GM12801 (cell line): ENCODE data around the gene GABBR2.

ENCODE experiments used
- TF ChIP-seq, protein P1 (sequence below): IDR thresholded peaks from one replicate; pipeline ENCODE4 v1.5.1; 2011; ENCODE audit warnings: control low read depth; ENCODE audit not compliant: insufficient read length; ENCODE audit errors: extremely low read depth

GABBR2 gene

DNA sequence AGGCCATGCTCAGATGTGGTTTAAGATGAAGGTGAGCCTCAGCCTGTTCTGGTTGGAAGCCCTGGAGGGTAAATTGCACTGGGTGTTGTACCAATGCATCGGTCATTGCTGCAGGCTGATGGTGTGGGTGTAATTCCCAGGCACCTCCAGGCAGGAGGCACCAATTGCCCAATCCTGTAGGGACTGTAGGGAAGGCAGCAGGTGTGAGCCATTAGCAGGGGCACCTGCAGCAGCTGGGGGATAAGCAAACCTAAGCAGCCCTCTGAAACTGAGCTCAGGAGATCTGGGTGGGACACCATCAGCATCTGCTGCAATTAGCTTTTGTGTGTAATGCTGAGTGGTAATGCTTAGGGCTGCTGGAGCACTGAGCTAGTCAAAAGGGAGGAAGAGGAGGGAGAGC is 263.2 kb downstream of the GABBR2 start:
- TF ChIP-seq, protein P1, sequence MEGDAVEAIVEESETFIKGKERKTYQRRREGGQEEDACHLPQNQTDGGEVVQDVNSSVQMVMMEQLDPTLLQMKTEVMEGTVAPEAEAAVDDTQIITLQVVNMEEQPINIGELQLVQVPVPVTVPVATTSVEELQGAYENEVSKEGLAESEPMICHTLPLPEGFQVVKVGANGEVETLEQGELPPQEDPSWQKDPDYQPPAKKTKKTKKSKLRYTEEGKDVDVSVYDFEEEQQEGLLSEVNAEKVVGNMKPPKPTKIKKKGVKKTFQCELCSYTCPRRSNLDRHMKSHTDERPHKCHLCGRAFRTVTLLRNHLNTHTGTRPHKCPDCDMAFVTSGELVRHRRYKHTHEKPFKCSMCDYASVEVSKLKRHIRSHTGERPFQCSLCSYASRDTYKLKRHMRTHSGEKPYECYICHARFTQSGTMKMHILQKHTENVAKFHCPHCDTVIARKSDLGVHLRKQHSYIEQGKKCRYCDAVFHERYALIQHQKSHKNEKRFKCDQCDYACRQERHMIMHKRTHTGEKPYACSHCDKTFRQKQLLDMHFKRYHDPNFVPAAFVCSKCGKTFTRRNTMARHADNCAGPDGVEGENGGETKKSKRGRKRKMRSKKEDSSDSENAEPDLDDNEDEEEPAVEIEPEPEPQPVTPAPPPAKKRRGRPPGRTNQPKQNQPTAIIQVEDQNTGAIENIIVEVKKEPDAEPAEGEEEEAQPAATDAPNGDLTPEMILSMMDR = no peak

DNA sequence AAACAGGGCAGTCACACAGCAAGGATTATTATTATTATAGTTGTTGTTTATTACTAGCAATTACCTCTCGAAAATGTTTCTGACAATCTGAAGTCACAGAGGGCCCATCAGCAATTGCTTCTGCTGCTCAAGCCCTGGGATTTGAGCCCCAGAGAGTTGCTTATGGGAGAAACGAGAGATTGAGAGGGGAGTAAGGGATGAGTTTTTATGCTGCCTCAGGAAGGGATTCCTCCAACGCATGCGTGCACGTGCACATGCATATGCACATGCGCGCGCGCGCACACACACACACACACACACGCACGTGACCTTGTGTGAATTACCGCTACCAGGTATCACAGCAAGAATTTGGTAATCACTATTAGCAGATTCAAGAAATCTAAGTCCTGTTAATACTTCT is 264.1 kb downstream of the GABBR2 start:
- TF ChIP-seq, protein P1 = no peak

DNA sequence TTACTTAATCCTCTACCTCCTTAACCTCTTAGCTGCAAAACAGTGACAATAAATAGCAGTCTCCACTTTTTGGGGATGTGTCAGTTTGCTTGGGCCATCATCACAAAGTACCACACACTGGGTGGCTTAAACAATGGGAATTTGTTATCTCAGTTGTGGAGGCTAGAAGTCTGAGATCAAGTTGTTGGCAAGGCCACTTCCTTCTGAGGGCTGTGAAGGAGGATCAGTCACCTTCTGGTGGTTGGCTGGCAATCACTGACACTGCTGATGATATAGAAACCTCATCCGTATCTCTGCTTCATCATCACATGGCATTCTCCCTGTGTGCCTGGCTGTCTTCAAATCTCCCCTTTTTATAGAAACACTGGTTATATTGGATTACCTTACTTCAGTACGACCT is 266.2 kb downstream of the GABBR2 start:
- TF ChIP-seq, protein P1 = no peak

DNA sequence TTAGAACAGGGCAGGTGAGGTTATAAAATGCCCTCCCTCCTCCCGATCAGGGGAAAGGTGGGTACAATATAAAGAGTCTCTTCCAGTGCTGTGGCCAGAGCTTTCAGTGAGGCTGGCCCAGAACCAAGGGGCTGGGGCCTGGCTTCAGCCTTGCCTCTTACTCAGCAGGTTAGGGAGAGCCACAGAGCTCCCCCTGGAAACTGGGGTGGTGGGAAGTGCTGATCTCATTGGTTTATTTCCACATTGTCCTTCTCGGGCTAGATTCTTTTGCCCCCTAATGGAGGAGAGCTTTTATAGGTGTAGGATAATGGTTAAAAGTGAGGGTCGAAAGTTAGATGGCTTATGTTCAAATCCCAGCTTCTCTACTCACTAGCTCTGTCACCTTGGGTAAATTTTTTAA is 266.6 kb downstream of the GABBR2 start:
- TF ChIP-seq, protein P1 = no peak

- TF ChIP-seq, protein P1 = no peak
These were observed 270.1 kb downstream of the GABBR2 start for GRCh38 chr9:98438666-98439065.

- TF ChIP-seq, protein P1 = no peak
These were observed 271.2 kb downstream of the GABBR2 start for GRCh38 chr9:98437458-98438034.

GRCh38 chr9:98432960-98433359 is 275.8 kb downstream of the GABBR2 start:
- TF ChIP-seq, protein P1 = no peak
